HepG2 (cell line): ENCODE results near the gene PAM16. TPM values are rescaled to one million over a fixed set of nuclear protein-coding genes. Genes with fewer than 3 reads are reported as not detected.

Experiments
- AHDC1 ChIP-seq: sonication (generic); formaldehyde crosslinking; IDR thresholded peaks from 2 replicates; pipeline ENCODE4 v1.5.1; 2020; ENCODE audit warnings: mild to moderate bottlenecking, missing genetic modification reagents, borderline replicate concordance
- AKAP8 ChIP-seq: sonication (generic); formaldehyde crosslinking; IDR thresholded peaks from 2 replicates; pipeline ENCODE4 v1.5.1; 2020; ENCODE audit warnings: mild to moderate bottlenecking, missing genetic modification reagents
- ARHGAP35 ChIP-seq: sonication (generic); formaldehyde crosslinking; IDR thresholded peaks from 2 replicates; pipeline ENCODE4 v1.9.0; 2022; ENCODE audit warnings: mild to moderate bottlenecking, inconsistent platforms, moderate library complexity, missing genetic modification reagents, borderline replicate concordance
- ETV5 ChIP-seq: IDR thresholded peaks from 2 replicates; pipeline ENCODE4 v1.6.1; 2018; ENCODE audit warnings: missing biosample characterization, missing genetic modification reagents, inconsistent platforms, borderline replicate concordance
- FOXA3 ChIP-seq: IDR thresholded peaks from 2 replicates; pipeline ENCODE4 v1.6.1; 2016; ENCODE audit warnings: missing genetic modification reagents, missing compliant biosample characterization
- GATAD2A ChIP-seq: IDR thresholded peaks from 2 replicates; pipeline ENCODE4 v1.6.1; 2016
- MED8 ChIP-seq: sonication (generic); formaldehyde crosslinking; IDR thresholded peaks from 2 replicates; pipeline ENCODE4 v1.8.1; 2023; ENCODE audit warnings: mild to moderate bottlenecking, missing genetic modification reagents; ENCODE audit not compliant: insufficient replicate concordance
- NR3C1 ChIP-seq: sonication (generic); formaldehyde crosslinking; IDR thresholded peaks from 2 replicates; pipeline ENCODE4 v1.4.0; 2020; ENCODE audit warnings: missing genetic modification reagents
- ZBTB2 ChIP-seq: sonication (generic); formaldehyde crosslinking; IDR thresholded peaks from 2 replicates; pipeline ENCODE4 v1.8.0; 2022; ENCODE audit warnings: low read depth, missing genetic modification reagents
- ZBTB26 ChIP-seq: IDR thresholded peaks from 2 replicates; pipeline ENCODE4 v1.6.1; 2016; ENCODE audit warnings: missing compliant biosample characterization, missing genetic modification reagents, borderline replicate concordance
- ZFP91 ChIP-seq: sonication (generic); formaldehyde crosslinking; IDR thresholded peaks from 2 replicates; pipeline ENCODE4 v1.9.0; 2022; ENCODE audit warnings: missing genetic modification reagents, mild to moderate bottlenecking, borderline replicate concordance
- ZNF18 ChIP-seq: sonication (generic); formaldehyde crosslinking; IDR thresholded peaks from 2 replicates; pipeline ENCODE4 v1.8.0; 2022; ENCODE audit warnings: mild to moderate bottlenecking, missing genetic modification reagents; ENCODE audit not compliant: insufficient replicate concordance
- ZNF331 ChIP-seq: sonication (generic); formaldehyde crosslinking; IDR thresholded peaks from 2 replicates; pipeline ENCODE4 v1.4.0; 2020; ENCODE audit warnings: missing genetic modification reagents
- ZNF576 ChIP-seq: sonication (generic); formaldehyde crosslinking; IDR thresholded peaks from 2 replicates; pipeline ENCODE4 v1.4.0; 2020; ENCODE audit warnings: mild to moderate bottlenecking, missing genetic modification reagents
- ZNF678 ChIP-seq: sonication (generic); formaldehyde crosslinking; IDR thresholded peaks from 2 replicates; pipeline ENCODE4 v1.4.0; 2020; ENCODE audit warnings: mild to moderate bottlenecking, missing genetic modification reagents
- polyA plus RNA-seq, 8 experiments: library from polyadenylated mRNA; depleted of rRNA in 3 of 8; stranded (reverse) in 7 of 8; unstranded in 1 of 8; fragments of >200 nt; fragmentation: Illumina TruSeq in 4 of 8; extraction: Trizol in 4 of 8; gene quantifications; 2 replicates each; pipeline versions ENCODE4 v1.2.1 to v1.2.3, GENCODE V29; 2011 to 2016; ENCODE audit warnings: low read depth in 4 of 8, missing spikeins in 1 of 8, mixed read lengths in 1 of 8; ENCODE audit not compliant: insufficient read depth in 1 of 8
- total RNA-seq, 5 experiments: library from RNA; depleted of rRNA; stranded (reverse); fragments of >200 nt; fragmentation: Illumina TruSeq; extraction: Trizol; gene quantifications; 2 replicates each; pipeline ENCODE4 v1.2.3, GENCODE V29; 2016; ENCODE audit warnings: low read depth in 1 of 5

The PAM16 gene
- total and polyA plus RNA-seq, 2 of the 13 experiments (the other 11 are each of a cell fraction or from before 2014, with no cell fraction given): 51.5 to 51.8 TPM

- peak; percentile 60 for TF ChIP-seq ZNF18 (CRISPR knock-in tag)
- peak; percentile 40; the same call in 1 of the 2 replicates for TF ChIP-seq AKAP8 (CRISPR knock-in tag)
- TF ChIP-seq FOXA3 (CRISPR knock-in tag): peak; percentile 51
- TF ChIP-seq ZBTB26: 0 out of 2 replicates have a peak, but pooled peaks have one; percentile 0
- TF ChIP-seq NR3C1: no peak
- no peak for TF ChIP-seq ZBTB2 (CRISPR knock-in tag)
- TF ChIP-seq ZNF331 (CRISPR knock-in tag): peak; percentile 36; the same call in 1 of the 2 replicates
- 0 out of 2 replicates have a peak, but pooled peaks have one; percentile 30 for TF ChIP-seq GATAD2A
- TF ChIP-seq AHDC1: peak; percentile 10; the same call in 1 of the 2 replicates
- peak; percentile 38; the same call in 1 of the 2 replicates for TF ChIP-seq ZFP91
- TF ChIP-seq ZNF576 (CRISPR knock-in tag): no peak
- TF ChIP-seq ARHGAP35 (CRISPR knock-in tag): no peak; the same call in 1 of the 2 replicates
- TF ChIP-seq MED8 (CRISPR knock-in tag): no peak
- no peak for TF ChIP-seq ETV5 (CRISPR knock-in tag)
- TF ChIP-seq ZNF678 (CRISPR knock-in tag): no peak
These were observed 5.9 kb downstream of the PAM16 start (continued) for GRCh38 chr16:4344983-4345835.
